Panc1 (cell line): ENCODE data around the gene CRADD. TPM values are rescaled to one million over a fixed set of nuclear protein-coding genes. Genes with fewer than 3 reads are reported as not detected.

Experiments used
- ATAC-seq: fragments of 200-7000 bp; cut with Tn5 transposase; 2 replicates; pipeline ENCODE4 v1.9.1; 2020; ENCODE audit warnings: mild to moderate bottlenecking, moderate library complexity
- BruUV-seq: library from RNA; stranded (reverse); fragments of 400-500 nt; replicated peaks from 2 replicates; lab custom pipeline; 2021; lab: Mats Ljungman, UMichigan
- CTCF ChIA-PET: fragments of 300-600 bp; sonication (Branson Sonifier 250); formaldehyde crosslinking; loops from one replicate; lab custom pipeline; 2022; ENCODE audit warnings: antibody characterized with exemption; lab: Charles Lee
- POLR2A ChIA-PET: fragments of 300-600 bp; sonication (Branson Sonifier 250); formaldehyde crosslinking; loops from one replicate; lab custom pipeline; 2022; ENCODE audit warnings: antibody characterized with exemption; lab: Charles Lee
- DNase-seq: peaks from one replicate; pipeline ENCODE4 v3.0.0-alpha.2; 2010; ENCODE audit warnings: low read depth, low spot score
- H3K27ac ChIP-seq: 2 replicates; pipeline ENCODE4 v1.5.1; 2011; ENCODE audit warnings: mild to moderate bottlenecking, low read length, inconsistent platforms
- H3K27me3 ChIP-seq: fragments of 200-500 bp; sonication (Bioruptor generic); 2 replicates; pipeline ENCODE4 v1.6.0; 2014; ENCODE audit warnings: low read length, inconsistent platforms; ENCODE audit not compliant: control insufficient read depth, insufficient read depth
- H3K36me3 ChIP-seq: fragments of 200-500 bp; sonication (Bioruptor generic); 2 replicates; pipeline ENCODE4 v1.5.1; 2014; ENCODE audit warnings: inconsistent platforms, mild to moderate bottlenecking, low read length, moderate library complexity; ENCODE audit not compliant: control insufficient read depth, insufficient read depth
- H3K4me1 ChIP-seq: 2 replicates; pipeline ENCODE4 v1.5.1; 2011; ENCODE audit warnings: inconsistent platforms, mild to moderate bottlenecking, low read length, moderate library complexity; ENCODE audit not compliant: control insufficient read depth, insufficient read depth
- H3K4me3 ChIP-seq, 2 experiments: 2 replicates each; pipeline ENCODE4 v1.5.1; 2011 to 2012; ENCODE audit warnings: low read depth in 2 of 2, low read length in 2 of 2, mild to moderate bottlenecking in 2 of 2, inconsistent platforms in 1 of 2, moderate library complexity in 1 of 2
- H3K9me3 ChIP-seq: fragments of 200-500 bp; sonication (Bioruptor generic); 2 replicates; pipeline ENCODE4 v1.5.1; 2014; ENCODE audit warnings: low read depth, mild to moderate bottlenecking, inconsistent platforms, low read length, moderate library complexity; ENCODE audit not compliant: control insufficient read depth, insufficient read depth
- CTCF ChIP-seq: fragments of 450-650 bp; IDR thresholded peaks from 2 replicates; pipeline ENCODE4 v1.5.1; 2017; ENCODE audit warnings: mild to moderate bottlenecking
- POLR2AphosphoS5 ChIP-seq: IDR thresholded peaks from 2 replicates; pipeline ENCODE4 v1.6.1; 2012; ENCODE audit warnings: mild to moderate bottlenecking, low read depth, low read length, moderate library complexity
- REST ChIP-seq, 2 experiments: IDR thresholded peaks; 2 replicates each; pipeline ENCODE4 v1.6.1; 2011 to 2012; ENCODE audit warnings: low read depth in 2 of 2, control low read depth in 1 of 2, low read length in 1 of 2, mild to moderate bottlenecking in 1 of 2, moderate library complexity in 1 of 2; ENCODE audit not compliant: insufficient read depth in 1 of 2
- SIN3A ChIP-seq: IDR thresholded peaks from 2 replicates; pipeline ENCODE4 v1.6.1; 2012; ENCODE audit warnings: low read depth, mild to moderate bottlenecking, low read length, moderate library complexity, borderline replicate concordance; ENCODE audit not compliant: insufficient read depth
- TCF7L2 ChIP-seq: IDR thresholded peaks from 2 replicates; pipeline ENCODE4 v1.6.1; 2011; ENCODE audit warnings: mild to moderate bottlenecking, low read depth, low read length, inconsistent platforms
- in situ Hi-C: cut with HindIII; loops from 2 replicates; pipeline ENCODE4 v1.10.0; 2016; ENCODE audit warnings: low sequenced_read_pairs, low pct_unique_long_range_greater_than_20kb
- intact Hi-C: fragments of 100-400 bp; cut with micrococcal nuclease; formaldehyde crosslinking; loops from one replicate; pipeline ENCODE4 v1.10.0; 2022; ENCODE audit not compliant: unreplicated experiment
- total RNA-seq: library from RNA; stranded (reverse); gene quantifications from one replicate; pipeline ENCODE4 v1.2.1, GENCODE V29; 2021; ENCODE audit not compliant: unreplicated experiment

The CRADD gene
- total RNA-seq, 1 experiment from 2014 or later, result 7.0 TPM

GRCh38 chr12:93661021-93661420 lies 16.2 kb upstream of the CRADD start:
- ChIA-PET POLR2A (no interaction called here), CTCF (no interaction called here)
- Histone ChIP-seq H3K27me3 (no peaks in the 10 kb centered on the region), H3K9me3 (no peaks in the 10 kb centered on the region), H3K4me3 (no peak overlapping the region), H3K36me3 (no peaks in the 10 kb centered on the region), H3K4me1 (no peaks in the 10 kb centered on the region), H3K27ac (no peak overlapping the region)
- ATAC-seq (no peak), DNase-seq (no peak)
- in situ Hi-C loops, result no loop called here
- TF ChIP-seq SIN3A, result no peak
- no peak for TF ChIP-seq CTCF
- no peak for TF ChIP-seq TCF7L2
- no peak for TF ChIP-seq POLR2AphosphoS5
- no peak for TF ChIP-seq REST (IDR thresholded peaks at IDR 0.05; ENCODE audit: insufficient read depth in 1 of 2, low read depth in 2 of 2, low read length in 1 of 2)
- no TSS peak for BruUV-seq
- intact Hi-C loops, result no loop called here

GRCh38 chr12:93663006-93663728 lies 14.0 kb upstream of the CRADD start:
- Histone ChIP-seq H3K4me3 (no peak overlapping the region), H3K27me3 (no peaks in the 10 kb centered on the region), H3K4me1 (no peaks in the 10 kb centered on the region), H3K36me3 (no peaks in the 10 kb centered on the region), H3K9me3 (no peaks in the 10 kb centered on the region), H3K27ac (no peak overlapping the region)
- no peak for ATAC-seq
- in situ Hi-C loops (no loop called here), intact Hi-C loops (no loop called here)
- DNase-seq, result no peak
- ChIA-PET POLR2A (no interaction called here), CTCF (no interaction called here)
- no peak for TF ChIP-seq CTCF
- TF ChIP-seq TCF7L2, result no peak
- TF ChIP-seq SIN3A, result no peak
- TF ChIP-seq POLR2AphosphoS5, result no peak
- no peak for TF ChIP-seq REST (IDR thresholded peaks at IDR 0.05; ENCODE audit: insufficient read depth in 1 of 2, low read depth in 2 of 2, low read length in 1 of 2)
- no TSS peak for BruUV-seq
